Neuronal stem cell (in vitro differentiated cells): Measurements from ENCODE around the gene FASTK.
A peak's percentile ranks its signal among the peaks of the same experiment; 100 is the strongest.

ENCODE experiments used
- DNase-seq: peaks from one replicate; pipeline ENCODE4 v3.0.0-alpha.2; 2013; ENCODE audit warnings: low spot score
- H2AFZ ChIP-seq: one replicate; pipeline ENCODE4 v1.6.1; 2013; ENCODE audit warnings: mild to moderate bottlenecking, low read length, inconsistent platforms
- H2AK5ac ChIP-seq: 2 replicates; pipeline ENCODE4 v1.6.1; 2013; ENCODE audit warnings: low read depth, mild to moderate bottlenecking, inconsistent platforms, low read length, moderate library complexity, mixed read lengths
- H2BK120ac ChIP-seq: 2 replicates; pipeline ENCODE4 v1.6.1; 2013; ENCODE audit warnings: low read depth, mild to moderate bottlenecking, inconsistent platforms, low read length, moderate library complexity, mixed read lengths
- H2BK12ac ChIP-seq: one replicate; pipeline ENCODE4 v1.6.1; 2013; ENCODE audit warnings: low read length, inconsistent platforms
- H2BK15ac ChIP-seq: 2 replicates; pipeline ENCODE4 v1.6.1; 2013; ENCODE audit warnings: mild to moderate bottlenecking, low read length, inconsistent platforms, mixed read lengths
- H2BK5ac ChIP-seq: one replicate; pipeline ENCODE4 v1.6.1; 2013; ENCODE audit warnings: inconsistent platforms, mild to moderate bottlenecking, low read length, moderate library complexity
- H3K14ac ChIP-seq: one replicate; pipeline ENCODE4 v1.6.1; 2013; ENCODE audit warnings: low read length, inconsistent platforms
- H3K18ac ChIP-seq: 2 replicates; pipeline ENCODE4 v1.6.1; 2013; ENCODE audit warnings: low read length, inconsistent platforms
- H3K23ac ChIP-seq: 2 replicates; pipeline ENCODE4 v1.6.1; 2013; ENCODE audit warnings: low read depth, mild to moderate bottlenecking, mixed read lengths, low read length, inconsistent platforms; ENCODE audit not compliant: poor library complexity
- H3K27ac ChIP-seq: replicated peaks from 3 replicates; pipeline ENCODE4 v1.5.1; 2013; ENCODE audit warnings: low read length, inconsistent platforms
- H3K27me3 ChIP-seq, 3 experiments: 2 replicates each; pipeline ENCODE4 v1.6.1; 2013; ENCODE audit warnings: low read length in 3 of 3, mild to moderate bottlenecking in 2 of 3, inconsistent platforms in 1 of 3, low read depth in 1 of 3, mixed read lengths in 1 of 3, moderate library complexity in 1 of 3; ENCODE audit not compliant: control insufficient read depth in 3 of 3, insufficient read depth in 3 of 3
- H3K36me3 ChIP-seq, 2 donors: replicated peaks in 1 of 2; 2 replicates each; pipeline ENCODE4 v1.6.1; 2013; ENCODE audit warnings: low read length in 2 of 2; ENCODE audit not compliant: control insufficient read depth in 2 of 2, insufficient read depth in 2 of 2
- H3K4ac ChIP-seq: 2 replicates; pipeline ENCODE4 v1.6.1; 2013; ENCODE audit warnings: inconsistent platforms, mild to moderate bottlenecking, low read length, moderate library complexity
- H3K4me1 ChIP-seq, 2 donors: 1 replicate in 1 of 2; 2 replicates in 1 of 2; pipeline ENCODE4 v1.6.1; 2013; ENCODE audit warnings: low read length in 2 of 2, low read depth in 1 of 2; ENCODE audit not compliant: control insufficient read depth in 2 of 2, insufficient read depth in 1 of 2
- H3K4me2 ChIP-seq: one replicate; pipeline ENCODE4 v1.6.1; 2013; ENCODE audit warnings: mild to moderate bottlenecking, low read length, inconsistent platforms; ENCODE audit not compliant: insufficient read depth, poor library complexity, severe bottlenecking
- H3K4me3 ChIP-seq, 2 donors: 2 replicates each; pipeline ENCODE4 v1.5.1; 2013; ENCODE audit warnings: low read length in 2 of 2, mild to moderate bottlenecking in 2 of 2, inconsistent platforms in 1 of 2, moderate library complexity in 1 of 2
- H3K79me1 ChIP-seq: one replicate; pipeline ENCODE4 v1.6.1; 2013; ENCODE audit warnings: low read depth, mild to moderate bottlenecking, inconsistent platforms, low read length, moderate library complexity
- H3K9ac ChIP-seq: one replicate; pipeline ENCODE4 v1.6.1; 2013; ENCODE audit warnings: mild to moderate bottlenecking, low read depth, low read length, inconsistent platforms; ENCODE audit not compliant: poor library complexity
- H3K9me3 ChIP-seq, 2 donors: replicated peaks in 1 of 2; 2 replicates each; pipeline versions ENCODE3 to v1.6.1; 2013; ENCODE audit warnings: low read length in 2 of 2, mild to moderate bottlenecking in 2 of 2, inconsistent platforms in 1 of 2, low read depth in 1 of 2, mixed read lengths in 1 of 2, moderate library complexity in 1 of 2; ENCODE audit not compliant: control insufficient read depth in 2 of 2, insufficient read depth in 1 of 2
- H4K8ac ChIP-seq: one replicate; pipeline ENCODE4 v1.6.1; 2013; ENCODE audit warnings: low read depth, mild to moderate bottlenecking, inconsistent platforms, low read length, moderate library complexity
- H4K91ac ChIP-seq: one replicate; pipeline ENCODE4 v1.6.1; 2013; ENCODE audit warnings: low read length, low read depth, mild to moderate bottlenecking, inconsistent platforms; ENCODE audit not compliant: poor library complexity
- WGBS, 2 donors: extraction: QIAGEN DNeasy Blood & Tissue Kit; methylation state at CpG; one replicate each; pipeline ENCODE4 v1.1.7; 2013; ENCODE audit warnings: missing lambda C conversion rate in 2 of 2, mixed read lengths in 1 of 2; ENCODE audit not compliant: insufficient read length in 2 of 2, insufficient replicate concordance in 1 of 2; ENCODE audit errors: extremely low coverage in 2 of 2; 5-methylcytosine and 5-hydroxymethylcytosine counted together

Gene FASTK

GRCh38 chr7:151046603-151047573 is 33.7 kb downstream of the FASTK start:
- Histone ChIP-seq H2AFZ (no peak overlapping the region), H2BK120ac (no peak overlapping the region), H3K14ac (no peak overlapping the region), H3K27ac (no peak overlapping the region), H3K27me3 (peaks cover 0 to 23% (median 6%) of the 10 kb centered on the region in 3 experiments), H3K9me3 (no peaks in the 10 kb centered on the region), H3K18ac (no peak overlapping the region), H3K23ac (peak overlapping the region; percentile 21), H2BK15ac (no peak overlapping the region), H3K4me1 (peaks cover 0 to 2% of the 10 kb centered on the region in 2 donors), H3K4ac (no peak overlapping the region), H2BK12ac (no peak overlapping the region), H3K36me3 (peaks cover 6 to 10% of the 10 kb centered on the region in 2 donors), H4K91ac (no peak overlapping the region), H2BK5ac (no peak overlapping the region), H3K9ac (no peak overlapping the region), H3K4me2 (no peak overlapping the region), H3K4me3 (no peak overlapping the region), H3K79me1 (no peaks in the 10 kb centered on the region), H4K8ac (no peak overlapping the region), H2AK5ac (no peak overlapping the region)
- DNase-seq = no peak
- no CpG with 5 or more reads among the region's 14 CpGs for WGBS, 2 donors

GRCh38 chr7:151045967-151046366 is 34.6 kb downstream of the FASTK start:
- WGBS, 2 donors = no CpG with 5 or more reads among the region's 9 CpGs
- H2AFZ ChIP-seq = no peak overlapping the region
- no peak overlapping the region for H3K18ac ChIP-seq
- H4K91ac ChIP-seq = no peak overlapping the region
- H4K8ac ChIP-seq = no peak overlapping the region
- no peaks in the 10 kb centered on the region for H3K79me1 ChIP-seq
- H3K27ac ChIP-seq = no peak overlapping the region
- peak overlapping the region in 1 of 2 donors; percentile 33 for H3K4me3 ChIP-seq
- no peak overlapping the region for H2BK120ac ChIP-seq
- H3K4me1 ChIP-seq = peaks cover 0 to 2% of the 10 kb centered on the region in 2 donors
- H2BK15ac ChIP-seq = no peak overlapping the region
- H3K4ac ChIP-seq = no peak overlapping the region
- H3K4me2 ChIP-seq = no peak overlapping the region
- no peak overlapping the region for H3K14ac ChIP-seq
- H2BK12ac ChIP-seq = peak overlapping the region; percentile 22
- no peak overlapping the region for H3K9ac ChIP-seq
- DNase-seq = no peak
- H3K23ac ChIP-seq = no peak overlapping the region
- peaks cover 0 to 18% (median 5%) of the 10 kb centered on the region in 3 experiments for H3K27me3 ChIP-seq
- H3K36me3 ChIP-seq = peaks cover 6 to 10% of the 10 kb centered on the region in 2 donors
- no peaks in the 10 kb centered on the region for H3K9me3 ChIP-seq
- no peak overlapping the region for H2AK5ac ChIP-seq
- H2BK5ac ChIP-seq = no peak overlapping the region

DNA sequence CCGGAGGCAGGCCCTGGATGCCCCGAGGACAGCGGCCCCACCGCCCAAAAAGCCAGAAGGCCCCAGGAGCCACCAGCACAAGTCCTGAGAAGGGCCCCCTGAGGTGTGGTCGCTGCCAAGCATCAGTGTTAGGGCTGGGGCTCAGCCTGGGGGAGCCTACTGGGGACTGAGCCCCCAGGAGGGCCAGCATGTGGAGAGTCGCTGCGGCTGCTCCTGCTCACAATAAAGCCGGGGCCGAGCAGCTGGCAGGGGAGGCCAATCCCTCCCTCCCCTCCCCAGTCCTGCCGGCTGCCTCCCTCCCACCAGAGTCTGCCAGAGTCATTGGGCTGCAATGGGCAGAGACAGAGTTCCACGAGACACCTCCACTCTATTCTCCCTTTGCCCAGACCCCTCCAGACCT is 35.3 kb downstream of the FASTK start:
- no peak overlapping the region for H3K14ac ChIP-seq
- no peak overlapping the region for H3K4ac ChIP-seq
- H2AFZ ChIP-seq = no peak overlapping the region
- no peaks in the 10 kb centered on the region for H3K9me3 ChIP-seq
- H3K4me2 ChIP-seq = no peak overlapping the region
- H3K27ac ChIP-seq = no peak overlapping the region
- no peaks in the 10 kb centered on the region for H3K79me1 ChIP-seq
- DNase-seq = no peak
- H4K8ac ChIP-seq = no peak overlapping the region
- H3K27me3 ChIP-seq = peaks cover 0 to 11% (median 0%) of the 10 kb centered on the region in 3 experiments
- H2AK5ac ChIP-seq = no peak overlapping the region
- no peak overlapping the region for H3K23ac ChIP-seq
- no peak overlapping the region for H3K4me3 ChIP-seq
- H3K36me3 ChIP-seq = peaks cover 6 to 10% of the 10 kb centered on the region in 2 donors
- peaks cover 0 to 2% of the 10 kb centered on the region in 2 donors for H3K4me1 ChIP-seq
- no CpG with 5 or more reads among the region's 11 CpGs for WGBS, 2 donors
- H3K18ac ChIP-seq = no peak overlapping the region
- H2BK12ac ChIP-seq = no peak overlapping the region
- H4K91ac ChIP-seq = no peak overlapping the region
- no peak overlapping the region for H3K9ac ChIP-seq
- H2BK120ac ChIP-seq = no peak overlapping the region
- no peak overlapping the region for H2BK15ac ChIP-seq
- H2BK5ac ChIP-seq = no peak overlapping the region

DNA sequence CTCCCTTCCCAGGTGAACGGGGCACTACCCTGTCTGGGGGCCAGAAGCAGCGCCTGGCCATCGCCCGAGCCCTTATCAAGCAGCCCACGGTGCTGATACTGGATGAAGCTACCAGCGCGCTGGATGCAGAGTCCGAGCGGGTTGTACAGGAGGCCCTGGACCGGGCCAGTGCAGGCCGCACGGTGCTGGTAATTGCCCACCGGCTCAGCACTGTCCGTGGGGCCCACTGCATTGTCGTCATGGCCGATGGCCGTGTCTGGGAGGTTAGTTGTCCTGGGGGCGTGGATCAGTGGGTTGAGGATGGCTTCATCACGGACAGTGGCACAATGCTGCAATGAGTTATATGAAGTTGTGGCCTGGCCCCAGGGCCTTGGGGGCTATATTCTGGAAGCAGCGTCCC is 36.6 kb downstream of the FASTK start:
- Histone ChIP-seq H3K27ac (no peak overlapping the region), H2AFZ (no peak overlapping the region), H3K79me1 (no peaks in the 10 kb centered on the region), H3K4ac (no peak overlapping the region), H2BK120ac (no peak overlapping the region), H4K91ac (no peak overlapping the region), H2AK5ac (no peak overlapping the region), H3K4me1 (peaks cover 2 to 5% of the 10 kb centered on the region in 2 donors), H2BK15ac (no peak overlapping the region), H3K14ac (no peak overlapping the region), H2BK12ac (no peak overlapping the region), H3K36me3 (peaks cover 6 to 10% of the 10 kb centered on the region in 2 donors), H3K9me3 (no peaks in the 10 kb centered on the region), H3K27me3 (no peaks in the 10 kb centered on the region), H2BK5ac (no peak overlapping the region), H3K4me2 (no peak overlapping the region), H3K9ac (peak overlapping the region; percentile 84), H4K8ac (no peak overlapping the region), H3K4me3 (no peak overlapping the region), H3K18ac (no peak overlapping the region), H3K23ac (peak overlapping the region; percentile 65)
- no peak for DNase-seq
- no CpG with 5 or more reads among the region's 20 CpGs for WGBS, 2 donors
